Astrocyte of the spinal cord (primary cell): ENCODE data around the gene PTPRG.
A peak's percentile ranks its signal among the peaks of the same experiment; 100 is the strongest.

Experiments
- DNase-seq: peaks from one replicate; pipeline ENCODE4 v3.0.0; 2011; ENCODE audit warnings: low read depth, low spot score
- H3K4me3 ChIP-seq: 2 replicates; pipeline ENCODE4 v1.5.1; 2011; ENCODE audit warnings: low read depth, mild to moderate bottlenecking, low read length, moderate library complexity
- in situ Hi-C: cut with HindIII; loops from 2 replicates; pipeline ENCODE4 v1.10.0; 2017; ENCODE audit warnings: low sequenced_read_pairs
- TF ChIP-seq, protein P1 (sequence below): IDR thresholded peaks from 2 replicates; pipeline ENCODE4 v1.5.1; 2012; ENCODE audit warnings: low read depth, mild to moderate bottlenecking, low read length, inconsistent platforms

Gene PTPRG

DNA sequence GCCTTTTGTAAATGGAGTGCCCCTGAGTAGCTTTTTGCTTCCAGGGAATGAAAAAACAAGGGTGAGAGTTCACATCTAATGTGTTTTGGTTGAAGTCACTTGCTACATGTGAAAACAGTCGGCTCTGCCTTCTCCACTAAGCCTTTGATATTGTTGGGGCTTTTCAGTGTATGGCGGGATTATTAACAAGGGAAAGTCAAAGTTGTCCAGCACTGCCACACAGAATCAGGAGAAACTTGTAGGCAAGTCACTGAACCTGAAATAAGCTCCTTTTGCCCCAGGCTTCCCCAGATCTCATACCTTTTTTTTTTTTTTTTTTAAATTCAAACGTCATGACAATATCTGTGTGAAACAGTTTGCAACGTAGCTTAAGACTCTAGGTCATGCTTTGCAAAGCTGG lies 564.0 kb downstream of the PTPRG start:
- no peak overlapping the region for H3K4me3 ChIP-seq
- TF ChIP-seq, protein P1, sequence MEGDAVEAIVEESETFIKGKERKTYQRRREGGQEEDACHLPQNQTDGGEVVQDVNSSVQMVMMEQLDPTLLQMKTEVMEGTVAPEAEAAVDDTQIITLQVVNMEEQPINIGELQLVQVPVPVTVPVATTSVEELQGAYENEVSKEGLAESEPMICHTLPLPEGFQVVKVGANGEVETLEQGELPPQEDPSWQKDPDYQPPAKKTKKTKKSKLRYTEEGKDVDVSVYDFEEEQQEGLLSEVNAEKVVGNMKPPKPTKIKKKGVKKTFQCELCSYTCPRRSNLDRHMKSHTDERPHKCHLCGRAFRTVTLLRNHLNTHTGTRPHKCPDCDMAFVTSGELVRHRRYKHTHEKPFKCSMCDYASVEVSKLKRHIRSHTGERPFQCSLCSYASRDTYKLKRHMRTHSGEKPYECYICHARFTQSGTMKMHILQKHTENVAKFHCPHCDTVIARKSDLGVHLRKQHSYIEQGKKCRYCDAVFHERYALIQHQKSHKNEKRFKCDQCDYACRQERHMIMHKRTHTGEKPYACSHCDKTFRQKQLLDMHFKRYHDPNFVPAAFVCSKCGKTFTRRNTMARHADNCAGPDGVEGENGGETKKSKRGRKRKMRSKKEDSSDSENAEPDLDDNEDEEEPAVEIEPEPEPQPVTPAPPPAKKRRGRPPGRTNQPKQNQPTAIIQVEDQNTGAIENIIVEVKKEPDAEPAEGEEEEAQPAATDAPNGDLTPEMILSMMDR: no peak
- no peak for DNase-seq
- in situ Hi-C loops: no loop called here

DNA sequence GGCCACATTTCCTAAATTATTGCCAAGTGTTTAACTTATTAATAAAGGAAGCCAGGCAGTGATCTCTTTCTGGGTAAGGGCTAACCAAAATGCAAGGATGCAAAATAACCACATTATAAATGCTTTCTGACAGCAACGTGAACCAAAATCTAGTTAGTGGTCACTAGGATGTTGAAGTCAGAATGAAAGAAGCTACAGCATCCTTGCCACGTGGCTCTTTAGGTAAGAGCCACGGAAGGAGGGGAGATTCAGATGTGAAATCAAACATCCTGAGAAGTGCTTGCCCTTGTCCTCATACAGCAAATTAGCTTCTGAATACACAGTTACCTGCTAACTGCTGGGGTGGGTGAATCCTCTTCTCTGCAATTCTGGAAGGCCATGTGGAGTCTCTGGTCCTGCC lies 565.7 kb downstream of the PTPRG start:
- in situ Hi-C loops: no loop called here
- TF ChIP-seq, protein P1: no peak
- no peak overlapping the region for H3K4me3 ChIP-seq
- DNase-seq: no peak

- no peak for DNase-seq
- in situ Hi-C loops: no loop called here
Observed at GRCh38 chr3:62128051-62128450, 566.7 kb downstream of the PTPRG start.

GRCh38 chr3:62128681-62129080 lies 567.3 kb downstream of the PTPRG start:
- TF ChIP-seq, protein P1: no peak
- in situ Hi-C loops: no loop called here
- H3K4me3 ChIP-seq: no peak overlapping the region
- no peak for DNase-seq

More at GRCh38 chr3:62128051-62128450, 566.7 kb downstream of the PTPRG start:
- TF ChIP-seq, protein P1: no peak
- no peak overlapping the region for H3K4me3 ChIP-seq

DNA sequence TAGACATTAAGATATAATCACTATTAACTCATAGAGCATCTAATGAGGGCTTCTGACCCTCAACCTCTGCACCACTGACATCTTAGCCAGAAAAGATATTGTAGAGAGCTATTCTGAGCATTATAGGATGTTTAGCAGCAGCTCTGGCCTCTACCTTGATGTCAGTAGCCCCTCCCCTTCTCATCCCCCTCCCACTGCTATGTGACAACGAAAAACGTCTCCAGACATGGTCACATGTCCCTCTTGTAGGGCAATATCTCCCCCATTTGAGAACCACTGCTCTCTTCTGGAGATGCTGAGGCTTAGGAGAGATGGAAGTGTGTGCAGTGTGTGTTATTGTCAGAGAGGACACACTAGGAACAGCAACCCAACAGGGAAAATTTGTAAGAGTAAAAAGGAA lies 569.7 kb downstream of the PTPRG start:
- no peak overlapping the region for H3K4me3 ChIP-seq
- in situ Hi-C loops: no loop called here
- TF ChIP-seq, protein P1: no peak
- no peak for DNase-seq

DNA sequence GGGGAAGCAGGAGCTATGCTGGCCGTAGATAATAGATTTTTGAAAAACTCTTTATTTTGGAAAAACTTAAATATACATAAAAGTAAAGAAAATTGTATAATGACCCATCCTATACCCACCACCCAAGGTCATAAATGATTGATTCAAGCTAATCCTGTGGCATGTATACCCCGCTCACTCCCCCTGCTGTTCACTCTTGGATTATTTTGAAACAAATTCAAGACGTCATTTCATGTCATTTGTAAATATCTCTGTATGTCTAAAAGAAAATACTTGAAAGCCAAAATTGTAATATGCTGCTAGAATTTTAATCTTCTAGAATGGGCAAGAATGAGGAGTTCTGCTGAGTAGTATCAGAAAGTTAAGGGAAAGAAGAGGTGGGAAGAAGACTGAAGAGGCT lies 570.2 kb downstream of the PTPRG start:
- H3K4me3 ChIP-seq: no peak overlapping the region
- in situ Hi-C loops: no loop called here
- DNase-seq: peak; percentile 16
- TF ChIP-seq, protein P1: peak; percentile 46
